Thoracic aorta (tissue), 2 donors: ENCODE results near the gene GSN. TPM values are rescaled to one million over a fixed set of nuclear protein-coding genes. Genes with fewer than 3 reads are reported as not detected.

Experiments
- ATAC-seq: fragments of 150-250 bp; one replicate; pipeline ENCODE4 v1.8.0; 2017; ENCODE audit warnings: low read depth; ENCODE audit not compliant: insufficient number of reproducible peaks, low FRiP score
- DNase-seq: peaks from one replicate; pipeline ENCODE4 v3.0.0-alpha.2; 2020; ENCODE audit warnings: low spot score
- H3K27ac ChIP-seq, 2 donors: fragments of 200-600 bp; sonication (generic); 1 replicate in 1 of 2; 2 replicates in 1 of 2; pipeline ENCODE4 v1.5.1; 2016; ENCODE audit warnings: mild to moderate bottlenecking in 2 of 2, moderate library complexity in 2 of 2
- H3K27me3 ChIP-seq: fragments of 200-600 bp; sonication (generic); replicated peaks from 2 replicates; pipeline ENCODE4 v1.6.0; 2016; ENCODE audit warnings: mild to moderate bottlenecking; ENCODE audit not compliant: insufficient read depth
- H3K36me3 ChIP-seq: fragments of 200-600 bp; sonication (generic); one replicate; pipeline ENCODE4 v1.5.1; 2016
- H3K4me1 ChIP-seq, 2 donors: fragments of 200-600 bp; sonication (generic); 1 replicate in 1 of 2; 2 replicates in 1 of 2; pipeline versions ENCODE4 v1.5.1 to v1.6.0; 2016; ENCODE audit warnings: low read depth in 2 of 2, mild to moderate bottlenecking in 1 of 2; ENCODE audit not compliant: control insufficient read depth in 1 of 2
- H3K4me3 ChIP-seq: fragments of 200-600 bp; sonication (generic); 2 replicates; pipeline ENCODE4 v1.5.1; 2016; ENCODE audit warnings: mild to moderate bottlenecking
- H3K9me3 ChIP-seq: fragments of 200-600 bp; sonication (generic); 2 replicates; pipeline ENCODE4 v1.5.1; 2016
- total RNA-seq, 2 donors: library from RNA; depleted of rRNA; stranded (reverse); fragments of >200 nt; gene quantifications; one replicate each; pipeline versions ENCODE4 v1.1.0 to v1.2.3, GENCODE V29; 2016
- TF ChIP-seq, protein P1 (sequence below): fragments of 200-600 bp; sonication (generic); IDR thresholded peaks from one replicate; pipeline ENCODE4 v1.5.1; 2019; ENCODE audit warnings: antibody characterized with exemption

GSN gene
- total RNA-seq, 2 donors from 2014 or later, result 3,187 to 4,234 TPM

GRCh38 chr9:121259498-121259897 lies 8.5 kb upstream of the GSN start:
- TF ChIP-seq, protein P1, sequence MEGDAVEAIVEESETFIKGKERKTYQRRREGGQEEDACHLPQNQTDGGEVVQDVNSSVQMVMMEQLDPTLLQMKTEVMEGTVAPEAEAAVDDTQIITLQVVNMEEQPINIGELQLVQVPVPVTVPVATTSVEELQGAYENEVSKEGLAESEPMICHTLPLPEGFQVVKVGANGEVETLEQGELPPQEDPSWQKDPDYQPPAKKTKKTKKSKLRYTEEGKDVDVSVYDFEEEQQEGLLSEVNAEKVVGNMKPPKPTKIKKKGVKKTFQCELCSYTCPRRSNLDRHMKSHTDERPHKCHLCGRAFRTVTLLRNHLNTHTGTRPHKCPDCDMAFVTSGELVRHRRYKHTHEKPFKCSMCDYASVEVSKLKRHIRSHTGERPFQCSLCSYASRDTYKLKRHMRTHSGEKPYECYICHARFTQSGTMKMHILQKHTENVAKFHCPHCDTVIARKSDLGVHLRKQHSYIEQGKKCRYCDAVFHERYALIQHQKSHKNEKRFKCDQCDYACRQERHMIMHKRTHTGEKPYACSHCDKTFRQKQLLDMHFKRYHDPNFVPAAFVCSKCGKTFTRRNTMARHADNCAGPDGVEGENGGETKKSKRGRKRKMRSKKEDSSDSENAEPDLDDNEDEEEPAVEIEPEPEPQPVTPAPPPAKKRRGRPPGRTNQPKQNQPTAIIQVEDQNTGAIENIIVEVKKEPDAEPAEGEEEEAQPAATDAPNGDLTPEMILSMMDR, result no peak
- H3K36me3 ChIP-seq, result no peaks in the 10 kb centered on the region
- ATAC-seq, result no peak
- H3K9me3 ChIP-seq, result no peaks in the 10 kb centered on the region
- H3K27ac ChIP-seq, result no peak overlapping the region
- H3K4me3 ChIP-seq, result no peak overlapping the region
- H3K4me1 ChIP-seq, result peaks cover 0 to 4% of the 10 kb centered on the region in 2 donors
- no peaks in the 10 kb centered on the region for H3K27me3 ChIP-seq
- no peak for DNase-seq

DNA sequence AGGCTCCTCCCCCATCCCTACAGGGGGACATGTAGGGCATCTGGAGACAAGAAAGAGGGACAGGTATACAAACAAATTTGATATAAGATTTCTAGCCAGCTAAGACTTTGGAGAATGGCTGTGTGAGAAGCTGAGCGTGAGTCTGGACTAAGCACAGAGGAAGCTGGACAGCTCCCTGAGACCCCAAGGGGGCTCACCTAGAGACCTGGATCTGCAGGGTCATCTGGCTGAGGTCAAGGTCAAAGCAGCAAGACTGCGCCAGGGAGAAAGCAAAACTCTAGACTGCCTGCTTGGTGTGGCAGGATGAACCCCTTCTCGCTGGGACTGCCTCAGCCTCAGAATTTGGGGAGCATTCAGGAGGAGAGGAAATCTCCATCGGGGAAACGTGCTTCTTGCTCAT lies 8.0 kb upstream of the GSN start:
- H3K27me3 ChIP-seq, result no peaks in the 10 kb centered on the region
- no peak overlapping the region for H3K4me3 ChIP-seq
- H3K4me1 ChIP-seq, result peaks cover 0 to 4% of the 10 kb centered on the region in 2 donors
- H3K36me3 ChIP-seq, result no peaks in the 10 kb centered on the region
- ATAC-seq, result no peak
- no peak overlapping the region for H3K27ac ChIP-seq
- no peak for DNase-seq
- TF ChIP-seq, protein P1, result no peak
- H3K9me3 ChIP-seq, result no peaks in the 10 kb centered on the region

- Histone ChIP-seq H3K9me3 (no peaks in the 10 kb centered on the region), H3K27ac (no peak overlapping the region), H3K36me3 (no peaks in the 10 kb centered on the region), H3K4me3 (no peak overlapping the region), H3K4me1 (peaks cover 0 to 4% of the 10 kb centered on the region in 2 donors), H3K27me3 (no peaks in the 10 kb centered on the region)
- no peak for DNase-seq
- no peak for ATAC-seq
- TF ChIP-seq, protein P1, result no peak
Measured at GRCh38 chr9:121260457-121261106, 7.4 kb upstream of the GSN start.

- DNase-seq, result no peak
- no peak for ATAC-seq
- Histone ChIP-seq H3K9me3 (no peaks in the 10 kb centered on the region), H3K4me3 (no peak overlapping the region), H3K4me1 (peaks cover 0 to 4% of the 10 kb centered on the region in 2 donors), H3K27me3 (no peaks in the 10 kb centered on the region), H3K27ac (no peak overlapping the region), H3K36me3 (no peaks in the 10 kb centered on the region)
- TF ChIP-seq, protein P1, result no peak
Measured at GRCh38 chr9:121261107-121261460, 6.9 kb upstream of the GSN start.

GRCh38 chr9:121261755-121262154 lies 6.2 kb upstream of the GSN start:
- Histone ChIP-seq H3K4me1 (peaks cover 0 to 6% of the 10 kb centered on the region in 2 donors), H3K36me3 (no peaks in the 10 kb centered on the region), H3K4me3 (no peak overlapping the region), H3K27me3 (no peaks in the 10 kb centered on the region), H3K27ac (no peak overlapping the region), H3K9me3 (no peaks in the 10 kb centered on the region)
- TF ChIP-seq, protein P1, result no peak
- DNase-seq (no peak), ATAC-seq (no peak)
